Thoracic aorta (tissue), 2 donors: ENCODE results near the gene MYO1E. TPM values are rescaled to one million over a fixed set of nuclear protein-coding genes. Genes with fewer than 3 reads are reported as not detected.

Experiments
- ATAC-seq: fragments of 150-250 bp; one replicate; pipeline ENCODE4 v1.8.0; 2017; ENCODE audit warnings: low read depth; ENCODE audit not compliant: insufficient number of reproducible peaks, low FRiP score
- DNase-seq: peaks from one replicate; pipeline ENCODE4 v3.0.0-alpha.2; 2020; ENCODE audit warnings: low spot score
- H3K27ac ChIP-seq, 2 donors: fragments of 200-600 bp; sonication (generic); 1 replicate in 1 of 2; 2 replicates in 1 of 2; pipeline ENCODE4 v1.5.1; 2016; ENCODE audit warnings: mild to moderate bottlenecking in 2 of 2, moderate library complexity in 2 of 2
- H3K27me3 ChIP-seq: fragments of 200-600 bp; sonication (generic); replicated peaks from 2 replicates; pipeline ENCODE4 v1.6.0; 2016; ENCODE audit warnings: mild to moderate bottlenecking; ENCODE audit not compliant: insufficient read depth
- H3K36me3 ChIP-seq: fragments of 200-600 bp; sonication (generic); one replicate; pipeline ENCODE4 v1.5.1; 2016
- H3K4me1 ChIP-seq, 2 donors: fragments of 200-600 bp; sonication (generic); 1 replicate in 1 of 2; 2 replicates in 1 of 2; pipeline versions ENCODE4 v1.5.1 to v1.6.0; 2016; ENCODE audit warnings: low read depth in 2 of 2, mild to moderate bottlenecking in 1 of 2; ENCODE audit not compliant: control insufficient read depth in 1 of 2
- H3K4me3 ChIP-seq: fragments of 200-600 bp; sonication (generic); 2 replicates; pipeline ENCODE4 v1.5.1; 2016; ENCODE audit warnings: mild to moderate bottlenecking
- H3K9me3 ChIP-seq: fragments of 200-600 bp; sonication (generic); 2 replicates; pipeline ENCODE4 v1.5.1; 2016
- total RNA-seq, 2 donors: library from RNA; depleted of rRNA; stranded (reverse); fragments of >200 nt; gene quantifications; one replicate each; pipeline versions ENCODE4 v1.1.0 to v1.2.3, GENCODE V29; 2016
- TF ChIP-seq, protein P1 (sequence below): fragments of 200-600 bp; sonication (generic); IDR thresholded peaks from one replicate; pipeline ENCODE4 v1.5.1; 2019; ENCODE audit warnings: antibody characterized with exemption

Gene MYO1E
- total RNA-seq, 2 donors from 2014 or later = 56.2 to 121 TPM

DNA sequence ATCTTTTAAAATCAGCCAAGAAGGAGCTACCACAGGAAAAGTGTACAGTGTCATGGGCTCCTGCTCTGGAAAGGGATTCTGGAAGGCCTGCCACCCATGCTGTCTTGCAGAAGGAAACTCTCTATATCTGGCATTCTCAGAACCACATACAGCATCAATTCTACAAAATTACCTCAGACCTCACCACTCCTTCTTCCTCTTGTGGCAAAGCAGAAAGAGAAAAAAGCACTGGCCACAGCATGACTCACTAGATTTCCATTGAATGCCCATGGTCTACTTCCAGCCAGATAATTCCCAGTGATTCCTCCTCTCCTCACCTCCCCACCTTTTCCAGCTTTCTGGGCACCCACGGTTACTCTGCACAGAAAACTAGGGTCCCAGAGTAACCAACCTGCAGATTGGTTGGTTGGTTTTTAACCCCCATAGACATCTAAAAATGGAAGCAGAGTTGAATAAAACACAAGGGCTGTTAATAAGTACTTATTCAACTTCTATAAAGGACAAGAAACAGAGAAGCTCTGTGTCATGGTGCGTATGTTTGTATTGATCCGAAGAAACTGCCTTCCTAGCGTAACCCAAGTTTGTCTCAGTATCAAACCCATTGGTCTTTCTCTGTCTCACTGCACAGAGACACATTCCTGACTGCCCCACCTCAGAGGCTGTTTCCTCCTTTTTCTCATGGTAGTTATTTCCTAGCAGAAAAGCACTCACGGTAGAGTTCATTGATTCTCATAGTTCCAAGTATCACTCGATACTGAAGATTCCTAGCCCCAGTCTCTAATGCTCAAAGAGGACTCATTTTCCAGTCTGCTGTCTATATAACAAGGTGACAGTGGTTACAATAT is 98.3 kb downstream of the MYO1E start:
- DNase-seq (no peak), ATAC-seq (no peak)
- TF ChIP-seq, protein P1, sequence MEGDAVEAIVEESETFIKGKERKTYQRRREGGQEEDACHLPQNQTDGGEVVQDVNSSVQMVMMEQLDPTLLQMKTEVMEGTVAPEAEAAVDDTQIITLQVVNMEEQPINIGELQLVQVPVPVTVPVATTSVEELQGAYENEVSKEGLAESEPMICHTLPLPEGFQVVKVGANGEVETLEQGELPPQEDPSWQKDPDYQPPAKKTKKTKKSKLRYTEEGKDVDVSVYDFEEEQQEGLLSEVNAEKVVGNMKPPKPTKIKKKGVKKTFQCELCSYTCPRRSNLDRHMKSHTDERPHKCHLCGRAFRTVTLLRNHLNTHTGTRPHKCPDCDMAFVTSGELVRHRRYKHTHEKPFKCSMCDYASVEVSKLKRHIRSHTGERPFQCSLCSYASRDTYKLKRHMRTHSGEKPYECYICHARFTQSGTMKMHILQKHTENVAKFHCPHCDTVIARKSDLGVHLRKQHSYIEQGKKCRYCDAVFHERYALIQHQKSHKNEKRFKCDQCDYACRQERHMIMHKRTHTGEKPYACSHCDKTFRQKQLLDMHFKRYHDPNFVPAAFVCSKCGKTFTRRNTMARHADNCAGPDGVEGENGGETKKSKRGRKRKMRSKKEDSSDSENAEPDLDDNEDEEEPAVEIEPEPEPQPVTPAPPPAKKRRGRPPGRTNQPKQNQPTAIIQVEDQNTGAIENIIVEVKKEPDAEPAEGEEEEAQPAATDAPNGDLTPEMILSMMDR = no peak

DNA sequence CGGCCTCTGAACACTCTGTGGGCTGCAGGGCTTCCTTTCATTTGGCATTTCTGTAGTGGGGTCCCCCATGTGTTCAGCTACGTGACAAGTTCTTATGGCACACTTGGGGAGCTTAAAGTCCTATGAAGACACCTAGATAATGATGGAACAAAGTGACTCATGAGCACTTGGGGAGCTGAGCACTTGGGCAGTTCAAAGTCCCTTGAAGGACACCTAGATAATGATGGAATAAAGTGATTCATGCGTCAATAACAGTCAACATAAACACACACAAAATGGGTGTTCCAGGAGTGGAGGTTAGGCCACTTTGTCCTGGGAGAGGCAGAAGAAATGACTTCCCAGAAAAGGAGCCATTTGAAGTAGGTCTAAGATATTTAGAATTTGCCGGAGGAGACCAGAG is 99.4 kb downstream of the MYO1E start:
- Histone ChIP-seq H3K4me3 (no peak overlapping the region), H3K27me3 (no peaks in the 10 kb centered on the region), H3K36me3 (peaks cover 4% of the 10 kb centered on the region), H3K27ac (no peak overlapping the region), H3K4me1 (no peaks in the 10 kb centered on the region), H3K9me3 (no peaks in the 10 kb centered on the region)
- TF ChIP-seq, protein P1 = no peak
- ATAC-seq (no peak), DNase-seq (no peak)

More for the DNA sequence above, 98.3 kb downstream of the MYO1E start:
- Histone ChIP-seq H3K4me1 (no peaks in the 10 kb centered on the region), H3K27me3 (no peaks in the 10 kb centered on the region), H3K4me3 (no peak overlapping the region), H3K36me3 (peaks cover 4% of the 10 kb centered on the region), H3K9me3 (no peaks in the 10 kb centered on the region), H3K27ac (no peak overlapping the region)

DNA sequence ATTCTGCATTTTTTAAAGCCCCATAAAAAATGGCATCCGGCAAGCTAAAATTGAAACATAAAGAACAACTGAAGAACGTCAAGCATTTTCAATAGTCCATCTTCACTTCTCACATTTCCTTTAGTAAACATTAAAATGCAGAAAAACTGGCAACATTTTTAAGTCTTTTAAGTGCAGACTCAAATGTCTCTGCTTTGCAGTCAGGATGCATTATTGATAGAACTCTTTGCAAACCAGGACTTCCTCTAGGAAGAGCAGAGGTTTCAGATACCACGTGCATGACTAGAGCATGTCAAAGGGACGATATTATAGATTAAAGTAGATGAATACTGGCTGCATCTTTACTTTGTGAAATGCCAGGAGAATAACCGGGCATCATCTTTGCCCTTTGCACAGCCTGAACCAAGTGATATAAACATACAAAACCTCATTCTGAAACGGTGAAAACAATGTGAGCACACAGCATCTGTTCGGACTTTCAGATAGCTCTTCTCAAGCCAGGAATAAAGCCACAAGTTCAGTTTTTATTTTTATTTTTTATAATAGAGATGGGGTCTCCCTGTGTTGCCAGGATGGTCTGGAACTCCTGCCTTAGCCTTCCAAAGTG is 101.0 kb downstream of the MYO1E start:
- H3K27ac ChIP-seq = no peak overlapping the region
- peaks cover 4% of the 10 kb centered on the region for H3K36me3 ChIP-seq
- no peaks in the 10 kb centered on the region for H3K9me3 ChIP-seq
- no peak overlapping the region for H3K4me3 ChIP-seq
- TF ChIP-seq, protein P1 = no peak
- no peak for DNase-seq
- ATAC-seq = no peak
- no peaks in the 10 kb centered on the region for H3K4me1 ChIP-seq
- H3K27me3 ChIP-seq = no peaks in the 10 kb centered on the region

DNA sequence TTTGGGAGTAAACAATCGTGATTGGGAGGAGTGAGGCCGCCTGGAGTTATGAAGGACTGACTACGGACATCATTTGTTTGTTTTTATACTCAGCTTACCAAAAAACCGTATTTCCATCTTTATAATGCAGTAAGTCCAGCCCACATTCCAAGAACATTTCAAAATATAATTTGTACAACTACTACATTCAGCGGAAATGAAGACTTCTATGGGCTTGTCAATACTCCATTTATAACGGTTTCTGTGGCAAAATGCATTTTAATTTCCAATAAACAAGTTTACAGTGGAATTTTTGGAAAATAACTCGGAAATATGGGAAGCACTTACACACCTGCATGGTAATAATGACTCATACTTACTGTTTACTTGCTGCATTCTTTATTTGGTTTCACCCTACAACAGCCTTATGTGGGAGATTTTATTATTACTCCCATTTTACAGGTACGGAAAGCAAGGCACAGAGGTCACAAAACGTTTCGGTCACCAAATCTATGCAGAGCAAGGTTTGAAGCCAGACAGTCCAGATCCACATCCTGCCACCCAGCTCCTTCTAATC is 103.7 kb downstream of the MYO1E start:
- TF ChIP-seq, protein P1 = no peak
- H3K27ac ChIP-seq = no peak overlapping the region
- peaks cover 4% of the 10 kb centered on the region for H3K36me3 ChIP-seq
- no peak overlapping the region for H3K4me3 ChIP-seq
- ATAC-seq (no peak), DNase-seq (no peak)
- H3K27me3 ChIP-seq = no peaks in the 10 kb centered on the region
- no peaks in the 10 kb centered on the region for H3K9me3 ChIP-seq
- no peaks in the 10 kb centered on the region for H3K4me1 ChIP-seq

DNA sequence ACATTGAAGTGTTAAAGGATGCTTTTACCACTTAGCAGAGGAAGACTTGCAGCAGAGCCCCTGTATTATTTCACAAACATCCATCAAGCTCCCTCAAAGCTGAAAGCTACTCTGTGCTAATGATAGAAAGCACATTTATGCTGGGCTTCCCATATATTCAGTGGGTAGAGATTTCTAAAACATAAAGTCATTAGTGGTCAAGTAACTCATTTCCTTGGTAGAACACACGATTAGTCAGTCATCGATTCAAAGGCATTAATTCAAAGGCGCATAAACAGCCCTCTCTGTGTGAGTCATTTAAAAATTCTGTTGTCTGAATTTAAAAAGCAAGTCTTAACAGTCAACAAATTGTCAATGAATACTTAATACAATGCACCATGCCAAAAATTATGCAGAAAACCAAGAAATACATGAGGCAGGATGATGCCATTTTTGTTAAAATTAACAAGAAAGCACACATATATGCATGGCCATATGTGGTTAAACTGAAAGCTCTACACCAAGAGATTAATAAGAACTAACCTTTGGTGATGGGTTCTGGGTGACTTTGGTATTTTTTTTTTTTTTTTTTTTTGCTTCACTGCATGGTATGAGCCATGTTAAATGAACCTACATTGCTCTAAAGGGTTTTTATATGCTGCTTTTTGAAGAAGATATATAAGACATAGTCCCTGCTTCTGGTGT is 104.4 kb downstream of the MYO1E start:
- H3K9me3 ChIP-seq = no peaks in the 10 kb centered on the region
- no peaks in the 10 kb centered on the region for H3K4me1 ChIP-seq
- ATAC-seq (no peak), DNase-seq (no peak)
- H3K36me3 ChIP-seq = peaks cover 4% of the 10 kb centered on the region
- H3K27ac ChIP-seq = no peak overlapping the region
- H3K4me3 ChIP-seq = no peak overlapping the region
- TF ChIP-seq, protein P1 = no peak
- no peaks in the 10 kb centered on the region for H3K27me3 ChIP-seq
